Adrenal gland (tissue), 12 donors: ENCODE measurements around the gene VAC14. TPM values are rescaled to one million over a fixed set of nuclear protein-coding genes. Genes with fewer than 3 reads are reported as not detected.

Experiments used
- DNase-seq, 7 donors: peaks; one replicate each; pipeline ENCODE4 v3.0.0-alpha.2; 2019 to 2020
- H3K27ac ChIP-seq, 5 donors: fragments of 200-600 bp; sonication (generic) in 4 of 5; 1 replicate in 3 of 5; 2 replicates in 2 of 5; pipeline versions ENCODE4 v1.5.1 to v1.8.0; 2016 to 2020; ENCODE audit warnings: mild to moderate bottlenecking in 1 of 5
- H3K27me3 ChIP-seq: fragments of 200-600 bp; 2 replicates; pipeline ENCODE4 v1.8.0; 2021
- H3K36me3 ChIP-seq, 2 donors: fragments of 200-600 bp; replicated peaks in 1 of 2; 1 replicate in 1 of 2; 2 replicates in 1 of 2; pipeline versions ENCODE4 v1.5.1 to v1.8.0; 2018 to 2022
- H3K4me1 ChIP-seq, 2 donors: fragments of 200-600 bp; replicated peaks in 1 of 2; 1 replicate in 1 of 2; 2 replicates in 1 of 2; pipeline versions ENCODE4 v1.5.1 to v1.8.0; 2018 to 2021
- H3K4me3 ChIP-seq, 4 donors: fragments of 200-600 bp; sonication (generic) in 3 of 4; one replicate each; pipeline ENCODE4 v1.5.1; 2016 to 2018
- H3K9me3 ChIP-seq, 3 donors: fragments of 200-600 bp; sonication (generic) in 1 of 3; replicated peaks in 1 of 3; 1 replicate in 2 of 3; 2 replicates in 1 of 3; pipeline versions ENCODE4 v1.5.1 to v1.8.0; 2016 to 2021
- CTCF ChIP-seq, 6 experiments: fragments of 450-650 bp in 4 of 6; fragments of 200-600 bp in 2 of 6; sonication (generic) in 1 of 6; IDR thresholded peaks; 1 replicate in 5 of 6; 2 replicates in 1 of 6; pipeline versions ENCODE4 v1.5.1 to v1.8.0; 2016 to 2021; ENCODE audit warnings: antibody characterized with exemption in 6 of 6, mild to moderate bottlenecking in 2 of 6, moderate library complexity in 1 of 6
- POLR2A ChIP-seq, 2 donors: fragments of 450-650 bp; IDR thresholded peaks; one replicate each; pipeline ENCODE4 v1.6.1; 2017; ENCODE audit warnings: antibody characterized with exemption in 2 of 2, mild to moderate bottlenecking in 2 of 2, moderate library complexity in 1 of 2
- WGBS, 4 donors: extraction: QIAGEN DNeasy Blood & Tissue Kit in 2 of 4; methylation state at CpG; one replicate each; pipeline versions ENCODE4 v1.1.5 to v1.1.7; 2013 to 2017; 5-methylcytosine and 5-hydroxymethylcytosine counted together
- intact Hi-C, 2 donors: fragments of 100-400 bp; cut with DNase I; formaldehyde crosslinking; loops; one replicate each; pipeline versions ENCODE4 v1.14.1 to v1.15.0; 2022 to 2023
- polyA plus RNA-seq, 3 donors: library from polyadenylated mRNA; stranded (reverse); fragments of 200-250 nt in 2 of 3; fragments of 350-450 nt in 1 of 3; fragmentation: Illumina TruSeq in 1 of 3; extraction: RNeasy Lipid Tissue Mini Kit (QIAGEN cat#74804) in 1 of 3; gene quantifications; one replicate each; pipeline ENCODE4 v1.2.3, GENCODE V29; 2013 to 2014
- total RNA-seq, 9 donors: library from RNA; depleted of rRNA in 4 of 9; stranded (reverse); fragments of >200 nt in 4 of 9; fragments of 120-200 nt in 1 of 9; fragmentation: NEBNext Ultra II Directional in 1 of 9; extraction: Animal tissue kit (Norgen Biotek cat#: 25700) in 1 of 9; gene quantifications; one replicate each; pipeline versions ENCODE4 v1.1.0 to v1.2.4, GENCODE V29; 2013 to 2023
- donor health status: healthy with polysubstance abuse.
- donor health status: Bipolar disorder and iron deficiency.
- donor health status: DM: yes; HTN: yes; CAD: no.
- donor health status: DM: no; HTN: no; CAD: no.
- donor health status: DM: no; HTN: no; CAD: no.
- donor health status: DM: yes; HTN: yes; CAD: no.

VAC14 gene
- total and polyA plus RNA-seq, 12 donors, result 24.6 to 74.8 (median 50.1) TPM

DNA sequence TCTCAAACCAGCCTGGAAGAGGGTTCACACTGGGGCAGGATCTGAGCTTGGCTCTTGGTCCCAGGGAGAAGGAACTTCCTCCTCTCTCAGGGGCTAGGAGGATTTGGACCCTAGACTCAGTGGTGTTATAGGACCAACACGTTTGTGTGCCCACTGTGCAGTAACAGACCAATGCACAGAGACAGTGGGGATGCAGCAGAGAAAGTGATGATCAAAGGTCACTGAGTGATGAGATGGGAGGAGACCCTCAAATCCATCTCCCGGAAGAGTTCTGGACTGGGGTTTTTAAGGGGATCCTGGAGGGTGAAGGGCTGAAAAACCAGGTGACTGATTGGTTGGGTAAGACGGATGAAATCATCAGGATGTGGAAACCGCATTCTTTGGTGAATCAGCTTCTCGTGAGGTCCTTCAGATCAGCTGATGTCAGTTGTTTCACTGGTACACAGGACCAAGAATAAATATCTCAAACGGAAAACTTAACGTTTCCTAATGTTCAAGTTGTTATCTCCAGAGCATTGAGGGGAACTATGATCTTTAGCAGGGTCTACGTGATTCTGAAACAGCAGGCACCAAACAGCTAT, 3.3 kb upstream of the VAC14 start:
- Histone ChIP-seq H3K9me3 (no peaks in the 10 kb centered on the region), H3K27me3 (peaks cover 7% of the 10 kb centered on the region), H3K4me1 (peaks cover 5 to 18% of the 10 kb centered on the region in 2 donors), H3K36me3 (no peaks in the 10 kb centered on the region), H3K4me3 (no peak overlapping the region), H3K27ac (no peak overlapping the region)
- intact Hi-C loops, result no loop called here
- no peak for DNase-seq
- TF ChIP-seq CTCF (IDR thresholded peaks at IDR 0.05) (no peak), POLR2A (IDR thresholded peaks at IDR 0.05) (no peak)
- 47 to 61% (median 53%) methylated on average over 8 of the region's 8 CpGs for WGBS, 4 donors

DNA sequence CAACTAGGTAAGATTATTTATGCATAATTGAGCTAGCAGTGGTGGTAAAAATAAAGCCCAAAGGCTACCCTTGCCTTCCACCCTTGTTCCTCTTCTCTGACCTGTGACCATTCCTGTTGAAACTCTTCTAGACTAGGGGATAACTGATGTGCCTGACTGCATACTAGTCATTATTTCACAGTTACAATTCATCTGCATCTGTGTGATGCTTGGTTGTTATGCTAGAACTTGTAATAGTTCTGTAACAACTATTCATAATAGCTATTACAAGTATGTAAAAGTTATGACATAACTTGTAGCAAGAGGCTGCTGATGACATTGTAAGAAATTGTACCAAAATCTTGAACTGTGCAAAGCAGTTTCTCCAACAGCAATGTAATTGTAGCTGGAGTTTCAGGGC, 2.4 kb upstream of the VAC14 start:
- Histone ChIP-seq H3K4me3 (no peak overlapping the region), H3K36me3 (no peaks in the 10 kb centered on the region), H3K27ac (no peak overlapping the region), H3K27me3 (peaks cover 7% of the 10 kb centered on the region), H3K4me1 (peaks cover 5 to 20% of the 10 kb centered on the region in 2 donors), H3K9me3 (no peaks in the 10 kb centered on the region)
- no peak for TF ChIP-seq CTCF (IDR thresholded peaks at IDR 0.05)
- no peak for TF ChIP-seq POLR2A (IDR thresholded peaks at IDR 0.05)
- no peak for DNase-seq
- intact Hi-C loops, result no loop called here

DNA sequence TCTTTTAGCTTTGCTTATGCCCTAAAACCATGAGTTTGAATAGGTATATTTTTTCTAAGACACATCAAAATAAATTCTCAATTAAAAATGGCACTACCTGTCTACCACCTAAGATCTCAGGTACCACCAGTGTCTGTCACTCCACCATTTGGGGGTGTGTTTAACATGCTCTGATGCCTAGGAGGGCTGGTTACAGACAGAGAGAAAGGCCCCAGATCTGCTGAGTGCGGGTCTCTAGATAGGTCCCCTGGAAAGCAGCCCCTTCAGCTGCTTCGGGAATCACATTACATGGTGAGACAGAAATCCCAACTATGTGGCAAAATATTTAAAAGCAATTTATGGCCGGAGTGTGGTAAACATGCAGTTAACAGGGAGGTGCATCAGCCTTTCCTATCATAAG, 653 bp upstream of the VAC14 start:
- H3K4me3 ChIP-seq, result peak overlapping the region in 1 of 4 donors; percentile 93
- no peaks in the 10 kb centered on the region for H3K36me3 ChIP-seq
- 72 to 87% (median 81%) methylated on average over 3 of the region's 3 CpGs for WGBS, 4 donors

GRCh38 chr16:70800311-70800710, 647 bp downstream of the VAC14 start:
- intact Hi-C loops, result no loop called here
- no peak for DNase-seq
- 10 to 16% (median 13%) methylated on average over 6 to 7 of the region's 7 CpGs for WGBS, 4 donors
- H3K4me1 ChIP-seq, result peaks cover 5 to 20% of the 10 kb centered on the region in 2 donors
- H3K4me3 ChIP-seq, result peak overlapping the region; percentile 59 to 93 (median 76)
- H3K36me3 ChIP-seq, result no peaks in the 10 kb centered on the region
- no peaks in the 10 kb centered on the region for H3K9me3 ChIP-seq
- TF ChIP-seq CTCF (IDR thresholded peaks at IDR 0.05) (no peak), POLR2A (IDR thresholded peaks at IDR 0.05) (no peak)
- peak overlapping the region in 3 of 5 donors; percentile 53 to 83 (median 62) for H3K27ac ChIP-seq
- H3K27me3 ChIP-seq, result no peaks in the 10 kb centered on the region

More for the DNA sequence above, 653 bp upstream of the VAC14 start:
- TF ChIP-seq POLR2A (IDR thresholded peaks at IDR 0.05) (no peak), CTCF (IDR thresholded peaks at IDR 0.05) (no peak)
- DNase-seq, result no peak
- Histone ChIP-seq H3K9me3 (no peaks in the 10 kb centered on the region), H3K4me1 (peaks cover 5 to 20% of the 10 kb centered on the region in 2 donors), H3K27me3 (peaks cover 7% of the 10 kb centered on the region), H3K27ac (no peak overlapping the region)
- intact Hi-C loops, result no loop called here
